Stimulated activated CD8-positive, alpha-beta memory T cell treated with anti-CD3 and anti-CD28 coated beads, Interleukin-7, amount 100 ng/mL, for 1 hour (primary cell): ENCODE results near the gene TSPEAR.
"Not testable (repeated sequence)": the region's sequence is repeated elsewhere in the genome, so short reads cannot be mapped to it uniquely, and the experiment has no call there.

Experiments used
- DNase-seq, 2 donors: peaks; one replicate each; pipeline ENCODE4 v3.0.0-alpha.2; 2020; ENCODE audit warnings: low read depth in 2 of 2

TSPEAR gene

GRCh38 chr21:44684077-44684476 is 27.3 kb downstream of the TSPEAR start:
- no peak for DNase-seq

- DNase-seq: no peak
Observed at GRCh38 chr21:44682580-44683151, 28.7 kb downstream of the TSPEAR start.

GRCh38 chr21:44681861-44682579 is 29.4 kb downstream of the TSPEAR start, which contains the start of gene KRTAP12-1:
KRTAP12-1 (minus strand) TSS chr21:44682163; CDS start chr21:44682123, 40 bp downstream.
- no peak for DNase-seq

GRCh38 chr21:44681152-44681551 is 30.2 kb downstream of the TSPEAR start:
- DNase-seq: no peak

GRCh38 chr21:44677881-44678280 is 33.5 kb downstream of the TSPEAR start:
- DNase-seq: no peak

- DNase-seq: no peak
Observed at GRCh38 chr21:44671911-44672310, 39.5 kb downstream of the TSPEAR start.

- DNase-seq: no peak
Observed at GRCh38 chr21:44670642-44671432, 40.5 kb downstream of the TSPEAR start.

- no peak for DNase-seq
Observed at GRCh38 chr21:44667612-44668011, 43.8 kb downstream of the TSPEAR start.

- no peak for DNase-seq
Observed at GRCh38 chr21:44666401-44667320, 44.7 kb downstream of the TSPEAR start, which contains the start of gene KRTAP12-2. KRTAP12-2 (minus strand) TSS chr21:44666927; CDS start chr21:44666886, 41 bp downstream.

- no peak for DNase-seq
Observed at GRCh38 chr21:44664691-44665090, 46.7 kb downstream of the TSPEAR start.

- DNase-seq: not testable (repeated sequence)
Observed at GRCh38 chr21:44661567-44661966, 49.8 kb downstream of the TSPEAR start.

GRCh38 chr21:44658913-44659595 is 52.3 kb downstream of the TSPEAR start:
- no peak for DNase-seq

GRCh38 chr21:44658541-44658910 is 52.8 kb downstream of the TSPEAR start:
- DNase-seq: no peak

GRCh38 chr21:44657635-44658540 is 53.5 kb downstream of the TSPEAR start, which contains the start of gene KRTAP12-3:
KRTAP12-3 (plus strand) TSS chr21:44657932; CDS start chr21:44657980, 48 bp downstream.
- peak in 1 of 2 donors; percentile 8 for DNase-seq

- DNase-seq: no peak
Observed at GRCh38 chr21:44656868-44657267, 54.5 kb downstream of the TSPEAR start.

GRCh38 chr21:44654576-44655175 is 56.7 kb downstream of the TSPEAR start, which contains the start of gene KRTAP12-4:
KRTAP12-4 (minus strand) TSS chr21:44654659; CDS start chr21:44654614, 45 bp downstream.
- DNase-seq: no peak

- peak in 1 of 2 donors; percentile 10 for DNase-seq
Observed at GRCh38 chr21:44653656-44654575, 57.5 kb downstream of the TSPEAR start.

- no peak for DNase-seq
Observed at GRCh38 chr21:44653123-44653522, 58.2 kb downstream of the TSPEAR start.
